NCI-H146 treated with DMSO at 0.1 percent for 48 hours (cell line): Measurements from ENCODE around the gene PSMD11.

ENCODE experiments used
- DNase-seq: peaks from one replicate; lab custom pipeline; 2025; ENCODE audit not compliant: unreplicated experiment; lab: John Stamatoyannopoulos, UW

PSMD11 gene

DNA sequence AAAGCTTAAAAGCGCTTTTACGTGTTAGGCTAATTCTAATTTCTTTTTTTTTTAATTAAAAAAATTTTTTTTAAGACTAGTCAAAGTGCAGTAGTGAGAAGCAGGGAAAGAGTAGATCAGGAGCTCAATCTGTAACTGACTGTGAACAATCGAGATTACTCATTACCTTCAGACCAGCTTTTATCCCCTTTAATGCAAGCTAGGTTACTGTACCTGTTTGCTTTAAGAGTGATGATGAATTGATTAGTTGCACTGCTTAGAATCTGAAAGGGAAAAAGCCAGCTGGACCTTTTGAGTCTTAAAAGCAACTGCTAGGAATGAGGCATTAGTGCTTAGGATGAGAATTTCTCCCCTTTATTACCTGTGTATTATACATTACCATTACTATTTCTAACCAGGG, 19.0 kb downstream of the PSMD11 start:
- DNase-seq: no peak

DNA sequence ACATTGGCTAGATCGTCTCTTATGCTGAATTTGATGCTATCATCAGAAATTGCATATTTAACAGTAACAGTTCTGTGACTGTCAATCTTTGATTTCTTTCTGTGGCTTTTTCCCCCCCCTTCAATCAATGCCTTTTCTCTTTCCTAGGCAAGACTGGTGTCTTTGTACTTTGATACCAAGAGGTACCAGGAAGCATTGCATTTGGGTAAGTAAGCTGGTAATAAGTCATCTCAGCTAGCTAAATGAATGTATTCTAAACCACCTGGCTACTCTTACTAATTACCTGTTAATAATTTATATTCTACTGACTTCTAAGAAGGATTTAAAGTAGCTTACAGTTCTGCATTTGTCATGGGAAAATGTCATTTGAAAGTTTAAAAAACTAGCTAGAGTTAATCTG, 20.1 kb downstream of the PSMD11 start:
- DNase-seq: no peak

GRCh38 chr17:32467949-32468348, 23.6 kb downstream of the PSMD11 start:
- no peak for DNase-seq

DNA sequence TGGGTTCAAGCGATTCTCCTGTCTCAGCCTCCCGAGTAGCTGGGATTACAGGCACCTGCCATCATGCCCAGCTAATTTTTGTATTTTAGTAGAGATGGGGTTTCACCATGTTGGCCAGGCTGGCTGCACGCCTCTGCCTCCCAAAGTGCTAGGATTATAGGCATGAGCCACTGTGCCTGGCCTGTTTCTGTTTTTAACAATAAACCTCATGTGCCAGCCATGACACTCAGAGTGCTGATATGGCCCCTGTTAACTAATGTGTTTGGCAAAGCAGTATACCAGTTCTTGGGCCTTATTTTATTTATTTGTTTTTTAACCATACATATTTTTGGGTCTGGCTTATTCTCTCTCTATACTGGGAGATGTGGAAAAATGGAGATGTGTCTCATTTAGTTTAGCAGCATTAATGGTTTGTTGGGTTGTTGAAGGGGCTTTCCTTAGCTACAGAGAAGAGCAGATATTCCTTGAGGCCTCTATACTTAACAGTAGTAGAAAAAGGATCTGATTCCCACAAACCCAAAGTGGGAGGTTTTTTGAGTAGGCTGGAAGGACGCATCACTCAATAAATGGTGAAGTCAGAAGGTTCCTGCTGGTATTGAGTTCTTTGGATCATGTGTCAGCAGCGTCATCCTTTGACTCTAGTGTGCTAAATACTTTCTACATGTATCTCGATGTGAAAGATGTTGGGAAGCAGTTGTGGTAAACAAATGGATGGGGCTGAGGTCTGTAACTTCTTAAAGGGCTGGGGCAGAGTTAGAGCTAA, 26.3 kb downstream of the PSMD11 start:
- no peak for DNase-seq

- no peak for DNase-seq
Observed at GRCh38 chr17:32471652-32472051, 27.3 kb downstream of the PSMD11 start.

GRCh38 chr17:32475258-32475657, 30.9 kb downstream of the PSMD11 start:
- DNase-seq: no peak

- DNase-seq: no peak
Observed at GRCh38 chr17:32477220-32477619, 32.9 kb downstream of the PSMD11 start.

DNA sequence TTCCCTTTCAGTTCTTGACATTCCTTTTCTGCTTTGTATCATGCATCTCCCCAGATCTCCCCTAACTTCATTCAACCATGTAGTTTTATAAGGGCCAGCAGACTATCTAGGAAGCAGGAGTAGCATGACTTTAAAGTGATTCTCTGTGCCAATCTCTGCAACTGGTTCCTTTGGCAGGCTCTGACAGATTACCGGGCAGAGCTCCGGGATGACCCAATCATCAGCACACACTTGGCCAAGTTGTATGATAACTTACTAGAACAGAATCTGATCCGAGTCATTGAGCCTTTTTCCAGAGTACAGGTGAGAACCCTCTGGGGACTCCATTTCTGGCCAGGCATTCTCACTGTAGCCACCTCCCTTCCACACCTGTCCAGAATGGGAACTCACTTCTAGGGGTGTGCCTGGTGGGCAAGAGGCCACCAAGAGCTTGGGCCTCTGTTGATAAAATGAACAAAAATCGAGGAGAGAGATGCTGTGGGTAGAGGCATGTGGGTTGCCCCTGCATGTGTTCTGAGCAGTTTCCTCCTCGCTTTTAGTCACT, 34.8 kb downstream of the PSMD11 start:
- DNase-seq: no peak

- DNase-seq: no peak
Observed at GRCh38 chr17:32481193-32481592, 36.9 kb downstream of the PSMD11 start.

DNA sequence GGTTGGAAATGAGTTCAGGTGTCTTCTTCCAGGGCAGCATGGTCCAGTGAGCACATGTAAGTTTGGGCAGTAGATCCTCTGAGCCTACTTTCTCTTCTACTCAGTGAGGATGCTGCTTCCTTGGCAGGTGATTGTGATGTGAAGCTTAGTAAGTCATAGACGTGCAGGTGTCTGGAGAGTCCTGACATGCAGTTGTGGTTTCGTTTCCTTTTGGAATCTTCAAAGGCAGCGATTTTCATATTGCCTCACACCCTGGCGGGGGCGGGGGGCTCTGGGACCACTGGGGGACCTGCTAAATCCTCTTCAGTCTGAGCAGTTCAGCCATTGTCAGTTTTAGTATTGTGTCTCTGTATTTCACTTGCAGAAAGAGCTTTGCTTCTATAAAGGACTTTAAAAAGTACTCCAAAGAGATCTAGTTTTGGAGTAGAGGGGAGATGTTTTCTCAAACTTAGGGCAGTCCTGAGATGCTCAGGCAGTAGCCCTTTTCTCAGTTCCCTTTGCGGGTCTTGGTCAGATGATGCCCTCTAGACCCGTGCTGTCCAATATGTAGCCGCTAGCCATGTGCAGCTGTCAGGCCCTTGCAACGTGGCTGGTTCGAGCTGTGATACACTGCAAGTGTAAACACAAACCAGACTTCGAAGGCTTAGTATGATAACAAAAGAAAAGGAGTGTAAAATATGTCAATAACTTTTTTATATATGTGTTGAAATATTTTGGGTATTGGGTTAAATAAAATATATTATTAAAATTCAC, 38.4 kb downstream of the PSMD11 start:
- DNase-seq: no peak

DNA sequence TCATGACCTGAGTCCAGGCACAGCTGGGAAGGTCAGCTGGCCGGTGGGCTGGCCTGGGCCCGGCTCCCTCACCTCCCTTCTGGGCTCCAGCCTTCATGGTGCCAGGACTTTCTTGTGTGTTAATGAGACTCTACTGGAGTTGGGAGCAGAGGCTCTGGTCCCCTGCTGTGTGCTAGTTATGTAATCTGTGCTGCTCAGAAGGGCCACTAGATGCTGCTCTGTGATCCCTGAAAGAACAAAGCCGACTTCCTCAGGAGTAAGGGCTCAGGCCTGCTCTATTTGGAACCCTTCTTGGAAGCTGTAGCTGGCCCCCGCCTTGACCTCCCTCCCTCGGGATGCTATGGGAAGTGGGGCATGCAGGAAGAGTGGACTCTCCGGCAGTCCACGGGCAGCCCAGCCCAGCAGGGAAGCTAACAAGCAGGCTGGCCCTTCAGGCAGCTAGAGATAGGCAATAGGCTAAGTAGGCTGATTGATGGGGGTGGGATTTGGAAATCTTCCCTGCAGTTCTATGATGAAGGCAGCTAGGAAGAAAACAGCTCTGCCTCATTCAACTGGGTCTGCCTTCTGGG, 39.2 kb downstream of the PSMD11 start:
- peak; percentile 33 for DNase-seq

GRCh38 chr17:32484041-32484461, 39.7 kb downstream of the PSMD11 start:
- no peak for DNase-seq

GRCh38 chr17:32484628-32485027, 40.3 kb downstream of the PSMD11 start:
- no peak for DNase-seq

GRCh38 chr17:32485261-32486110, 41.2 kb downstream of the PSMD11 start:
- DNase-seq: no peak

GRCh38 chr17:32486111-32486700, 41.9 kb downstream of the PSMD11 start:
- peak; percentile 60 for DNase-seq

DNA sequence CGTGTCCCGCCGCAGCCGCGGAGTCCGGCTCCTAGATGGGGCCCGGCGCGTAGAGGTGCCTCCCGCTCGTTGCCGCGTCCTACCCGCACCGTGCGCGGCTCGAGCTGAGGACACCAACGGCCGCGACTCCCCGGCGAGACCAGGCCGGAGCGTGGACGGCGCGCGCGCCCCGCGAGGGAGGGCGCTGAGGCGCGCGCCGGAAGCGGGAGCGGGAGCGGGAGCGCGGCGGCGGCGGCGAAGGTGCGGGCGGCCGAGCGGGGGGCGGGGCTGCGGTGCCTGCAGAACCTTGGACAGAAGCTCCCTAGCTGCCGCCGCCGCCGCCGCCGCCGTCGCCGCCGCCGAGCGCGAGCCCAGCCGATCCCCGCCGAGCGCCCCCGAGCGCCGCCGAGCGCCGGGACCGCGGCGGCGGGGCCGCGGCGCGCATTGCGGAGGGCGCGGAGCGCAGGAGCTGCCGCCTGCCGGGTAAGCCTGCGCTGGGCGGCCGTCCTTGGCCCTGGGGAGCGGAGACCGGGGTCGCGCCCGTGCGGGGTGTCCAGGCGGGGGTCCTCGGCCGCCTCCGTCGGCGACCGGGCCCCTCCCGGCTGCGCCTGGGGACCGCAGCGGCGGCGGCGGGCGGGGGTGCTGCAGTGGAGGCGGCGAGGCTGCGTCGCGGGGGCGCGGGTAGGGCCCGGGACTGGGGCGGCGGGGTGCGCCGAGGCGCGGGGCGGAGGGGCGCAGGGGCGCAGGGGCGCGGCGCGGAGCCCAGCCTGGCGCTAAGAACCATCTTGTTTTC, 42.6 kb downstream of the PSMD11 start, which contains the start of gene CDK5R1:
Gene CDK5R1, plus strand, starts transcription at position 293 of the 772 bp plus-strand sequence. CDS start 628 bp downstream, outside the sequence.
- peak; percentile 32 for DNase-seq

DNA sequence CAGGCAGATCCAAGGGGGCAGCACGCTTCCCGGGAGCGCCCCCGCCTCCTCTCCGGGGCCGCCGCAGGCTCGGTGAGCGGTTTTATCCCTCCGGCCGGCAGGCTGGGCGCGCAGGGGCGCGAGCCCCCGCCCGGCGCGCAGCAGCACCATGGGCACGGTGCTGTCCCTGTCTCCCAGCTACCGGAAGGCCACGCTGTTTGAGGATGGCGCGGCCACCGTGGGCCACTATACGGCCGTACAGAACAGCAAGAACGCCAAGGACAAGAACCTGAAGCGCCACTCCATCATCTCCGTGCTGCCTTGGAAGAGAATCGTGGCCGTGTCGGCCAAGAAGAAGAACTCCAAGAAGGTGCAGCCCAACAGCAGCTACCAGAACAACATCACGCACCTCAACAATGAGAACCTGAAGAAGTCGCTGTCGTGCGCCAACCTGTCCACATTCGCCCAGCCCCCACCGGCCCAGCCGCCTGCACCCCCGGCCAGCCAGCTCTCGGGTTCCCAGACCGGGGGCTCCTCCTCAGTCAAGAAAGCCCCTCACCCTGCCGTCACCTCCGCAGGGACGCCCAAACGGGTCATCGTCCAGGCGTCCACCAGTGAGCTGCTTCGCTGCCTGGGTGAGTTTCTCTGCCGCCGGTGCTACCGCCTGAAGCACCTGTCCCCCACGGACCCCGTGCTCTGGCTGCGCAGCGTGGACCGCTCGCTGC, 43.3 kb downstream of the PSMD11 start:
- peak; percentile 18 for DNase-seq

DNA sequence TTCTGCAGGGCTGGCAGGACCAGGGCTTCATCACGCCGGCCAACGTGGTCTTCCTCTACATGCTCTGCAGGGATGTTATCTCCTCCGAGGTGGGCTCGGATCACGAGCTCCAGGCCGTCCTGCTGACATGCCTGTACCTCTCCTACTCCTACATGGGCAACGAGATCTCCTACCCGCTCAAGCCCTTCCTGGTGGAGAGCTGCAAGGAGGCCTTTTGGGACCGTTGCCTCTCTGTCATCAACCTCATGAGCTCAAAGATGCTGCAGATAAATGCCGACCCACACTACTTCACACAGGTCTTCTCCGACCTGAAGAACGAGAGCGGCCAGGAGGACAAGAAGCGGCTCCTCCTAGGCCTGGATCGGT, 43.9 kb downstream of the PSMD11 start:
- no peak for DNase-seq

- no peak for DNase-seq
Observed at GRCh38 chr17:32488604-32489180, 44.4 kb downstream of the PSMD11 start.
